Fibroblast of skin of abdomen (primary cell): ENCODE data around the gene SELENBP1.

Experiments used
- DNase-seq: peaks from one replicate; pipeline ENCODE4 v3.0.0-alpha.2; 2013

Gene SELENBP1

GRCh38 chr1:151343587-151343986 is 28.9 kb downstream of the SELENBP1 start:
- no peak for DNase-seq

- no peak for DNase-seq
These were observed 29.9 kb downstream of the SELENBP1 start for GRCh38 chr1:151342569-151342968.

DNA sequence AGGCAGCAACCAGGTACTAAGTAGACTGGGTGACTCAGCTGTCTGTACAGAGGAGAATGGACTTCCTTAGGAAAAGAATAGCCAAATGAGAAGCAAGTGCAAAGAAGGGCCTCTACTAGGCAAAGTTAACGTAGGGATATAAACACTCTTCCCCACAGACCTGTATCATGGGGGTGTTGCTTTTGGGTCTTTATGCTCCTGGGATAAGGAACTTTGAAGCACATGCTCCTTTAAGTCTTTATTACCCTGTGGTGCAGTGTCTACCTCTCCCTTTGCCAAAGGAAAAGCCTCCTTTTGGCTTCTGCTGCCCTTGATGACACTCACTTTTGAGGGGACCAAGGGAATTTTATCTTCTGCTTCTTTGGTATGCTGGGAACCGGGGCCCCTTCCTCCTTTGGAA is 30.5 kb downstream of the SELENBP1 start:
- no peak for DNase-seq

DNA sequence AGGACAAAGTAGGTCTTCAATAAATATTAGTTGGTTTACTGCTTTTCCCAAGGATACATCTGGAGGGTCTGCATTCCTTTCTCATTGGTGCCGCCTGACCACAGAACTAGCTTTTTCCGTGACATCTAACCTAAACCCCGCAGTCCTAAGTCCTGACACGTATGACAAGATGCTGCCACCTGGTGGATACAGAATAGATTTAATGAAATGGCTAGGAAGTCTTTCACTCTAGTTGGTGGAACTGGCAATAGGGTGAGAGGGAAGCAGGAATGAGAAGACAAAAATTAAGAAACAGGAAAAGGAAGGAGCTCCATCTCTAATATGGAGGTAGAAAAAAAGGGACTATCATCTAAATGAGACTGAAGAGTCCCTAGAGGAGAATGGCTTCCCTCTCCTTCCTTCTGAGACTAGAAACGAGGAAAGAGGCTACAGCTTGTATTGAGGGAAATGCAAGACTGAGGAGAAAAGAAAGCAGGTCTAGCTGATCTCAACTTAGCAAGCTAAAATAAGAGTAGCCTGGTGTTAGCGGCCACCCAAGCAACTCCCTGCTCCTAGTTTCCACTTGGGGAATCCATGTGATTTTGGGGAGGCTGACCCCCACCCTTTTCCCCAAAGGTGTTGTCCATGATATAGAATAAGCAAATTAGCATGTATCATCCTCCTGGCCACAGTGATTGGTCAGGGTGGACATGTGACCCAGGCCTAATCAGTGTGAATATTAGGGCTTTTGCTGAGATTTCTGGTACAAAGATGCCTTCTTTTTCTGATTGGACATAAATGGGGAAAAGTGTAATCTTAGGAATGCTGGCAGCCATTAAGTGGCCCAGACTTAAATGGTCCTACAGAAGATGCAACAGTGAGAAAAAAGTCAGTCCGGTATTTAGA is 31.4 kb downstream of the SELENBP1 start:
- peak; percentile 86 for DNase-seq

DNA sequence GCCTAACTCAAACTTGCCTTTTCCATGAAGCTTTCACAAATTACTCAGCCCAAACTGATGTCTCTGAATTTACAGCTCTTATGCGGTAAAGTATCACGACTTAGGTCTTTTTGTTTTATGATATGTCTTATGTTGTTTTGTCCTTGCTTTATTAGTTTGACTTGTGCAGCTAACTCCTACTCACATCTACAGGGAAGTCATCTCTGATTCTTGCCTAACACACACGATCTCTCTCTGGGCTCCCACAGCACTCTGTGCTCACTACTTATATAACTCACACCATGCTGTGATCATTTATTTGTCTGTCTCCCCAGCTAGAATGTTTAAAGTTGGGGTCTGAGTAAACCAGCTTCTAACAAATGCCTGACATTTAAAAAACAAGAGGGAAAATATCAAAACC is 35.9 kb downstream of the SELENBP1 start:
- DNase-seq: no peak

DNA sequence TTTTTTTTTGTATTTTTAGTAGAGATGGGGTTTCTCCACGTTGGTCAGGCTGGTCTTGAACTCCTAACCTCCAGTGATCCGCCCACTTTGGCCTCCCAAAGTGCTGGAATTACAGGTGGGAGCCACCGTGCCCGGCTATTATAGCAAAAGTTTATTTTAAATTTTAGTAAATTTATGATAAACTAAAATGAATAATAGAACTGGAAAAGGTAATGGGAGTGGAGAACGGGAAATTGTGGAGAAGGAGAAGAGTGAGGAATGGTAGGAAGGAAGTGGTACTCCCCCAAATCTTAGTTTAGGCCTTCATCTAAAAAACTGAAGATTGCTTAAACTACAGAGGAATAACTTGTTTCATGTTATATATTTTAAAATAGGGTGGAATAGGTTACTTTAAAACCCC is 37.7 kb downstream of the SELENBP1 start:
- DNase-seq: no peak

- no peak for DNase-seq
These were observed 44.4 kb downstream of the SELENBP1 start for GRCh38 chr1:151327903-151328674.

DNA sequence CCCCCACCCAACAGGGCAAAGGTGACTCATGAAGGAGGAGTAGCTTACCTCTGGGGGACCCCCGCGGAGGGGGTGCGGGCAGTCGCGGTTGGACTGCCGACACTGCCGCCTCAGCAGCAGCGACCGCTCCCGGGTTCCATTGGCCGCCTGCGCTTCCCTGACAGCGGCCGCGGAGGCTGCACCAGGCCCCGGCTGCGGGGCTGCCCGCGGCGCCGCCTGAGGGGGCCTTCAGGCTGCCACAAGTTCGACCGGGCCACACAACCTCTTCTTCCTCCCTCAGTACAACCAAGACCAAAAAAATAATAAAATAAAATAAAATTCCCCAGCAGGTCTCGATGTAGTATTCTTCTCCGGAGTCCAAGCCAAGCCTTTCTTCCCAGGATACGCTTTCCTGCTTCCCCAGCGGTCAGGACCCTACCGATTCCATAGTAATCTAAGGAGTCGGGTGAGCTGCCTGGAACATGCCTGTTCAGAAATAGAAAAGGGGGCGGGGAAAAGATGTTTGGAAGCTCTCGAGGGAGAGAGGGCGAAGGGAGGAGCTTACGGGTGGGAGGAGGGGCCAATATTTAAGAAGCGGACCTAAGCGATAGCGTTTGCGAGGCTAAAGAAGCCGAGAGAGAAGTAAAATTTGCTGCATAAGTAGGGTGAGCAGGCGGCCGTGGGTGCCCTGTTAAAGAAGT is 45.1 kb downstream of the SELENBP1 start, which contains the start of gene PI4KB:
Gene PI4KB, minus strand, starts transcription at position 194 of the 680 bp plus-strand sequence. CDS start 10,935 bp downstream, outside the sequence.
- DNase-seq: peak; percentile 99

DNA sequence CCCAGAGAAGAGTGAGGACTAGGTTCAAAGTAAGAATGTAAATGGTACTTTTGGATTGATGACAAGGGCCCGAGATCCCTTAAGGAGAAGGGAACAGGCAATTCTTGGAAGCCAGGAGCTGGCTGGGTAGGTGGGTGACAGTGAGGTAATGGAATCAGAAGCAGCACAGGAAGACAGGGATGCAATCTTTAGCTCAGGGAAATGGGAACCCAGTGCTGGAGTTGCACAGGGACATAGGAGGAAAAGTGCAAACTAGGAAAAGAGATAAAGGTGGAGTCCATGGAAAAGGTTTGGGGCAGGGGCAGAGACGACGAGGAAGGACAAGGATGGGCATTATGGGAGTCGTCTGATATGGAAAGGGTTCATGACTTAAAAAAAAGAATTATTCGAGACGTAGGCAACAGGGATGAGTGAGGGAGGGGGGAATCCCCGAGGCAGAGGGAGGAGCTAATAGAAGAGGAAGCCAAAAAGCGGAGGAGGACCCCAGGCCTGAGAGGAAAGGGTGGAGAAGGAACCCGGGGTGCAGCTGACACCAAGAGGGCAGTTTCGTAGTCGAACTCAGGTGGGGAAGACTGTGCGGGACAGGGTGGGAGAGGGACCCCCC is 45.8 kb downstream of the SELENBP1 start:
- peak; percentile 42 for DNase-seq

DNA sequence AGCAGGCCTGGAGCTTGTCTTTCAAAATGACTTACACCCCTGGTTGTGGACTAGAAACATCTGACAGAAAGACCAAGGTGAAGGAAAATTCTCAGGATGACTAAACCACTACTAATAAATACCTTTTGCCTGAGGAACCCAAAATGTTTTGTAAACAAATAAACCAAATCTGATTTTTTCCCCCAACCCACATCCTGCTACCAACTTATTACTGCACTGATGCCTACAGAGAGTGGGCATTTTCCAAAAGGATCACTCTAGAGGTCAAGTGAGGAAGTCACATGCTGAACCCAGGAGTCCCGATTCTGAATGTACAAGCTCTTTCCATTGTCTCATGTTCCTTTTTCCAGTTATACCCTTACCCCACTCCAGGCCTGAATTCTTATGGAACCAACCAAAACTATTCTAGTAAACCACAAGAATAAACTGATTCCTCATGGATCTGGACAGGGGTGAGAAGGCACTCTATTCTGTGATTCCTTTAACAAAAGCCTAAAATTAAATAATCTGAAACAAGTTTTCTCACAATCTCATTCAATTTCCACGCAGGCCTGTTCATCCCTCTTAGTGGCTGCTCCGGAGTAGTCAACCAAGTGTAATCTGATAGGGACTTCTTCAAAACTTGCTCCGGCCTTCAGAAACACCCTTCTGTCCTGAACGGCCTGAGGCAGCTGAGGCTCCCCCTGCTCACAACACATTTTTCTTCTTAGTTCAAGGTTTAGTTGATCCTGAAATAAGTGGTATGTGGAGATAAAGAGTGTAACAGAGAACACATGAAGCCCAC is 46.7 kb downstream of the SELENBP1 start:
- no peak for DNase-seq

DNA sequence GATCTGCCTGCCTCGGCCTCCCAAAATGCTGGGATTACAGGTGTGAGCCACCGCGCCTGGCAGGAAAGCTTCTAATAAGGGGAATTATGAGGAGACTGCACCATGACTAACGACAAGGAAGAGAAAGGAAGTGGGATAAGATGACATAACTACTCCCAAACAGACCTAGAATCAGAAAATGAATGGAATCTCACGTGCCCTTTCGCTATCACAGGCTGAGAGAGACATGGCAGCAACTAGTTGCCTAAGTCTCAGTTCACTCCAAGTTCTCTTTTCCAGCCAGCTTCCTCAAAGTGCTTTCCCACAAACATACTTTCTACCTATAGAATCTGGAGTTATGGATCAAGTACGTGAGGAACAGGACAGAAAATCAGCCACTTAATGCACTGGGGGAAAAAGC is 47.3 kb downstream of the SELENBP1 start:
- DNase-seq: no peak

DNA sequence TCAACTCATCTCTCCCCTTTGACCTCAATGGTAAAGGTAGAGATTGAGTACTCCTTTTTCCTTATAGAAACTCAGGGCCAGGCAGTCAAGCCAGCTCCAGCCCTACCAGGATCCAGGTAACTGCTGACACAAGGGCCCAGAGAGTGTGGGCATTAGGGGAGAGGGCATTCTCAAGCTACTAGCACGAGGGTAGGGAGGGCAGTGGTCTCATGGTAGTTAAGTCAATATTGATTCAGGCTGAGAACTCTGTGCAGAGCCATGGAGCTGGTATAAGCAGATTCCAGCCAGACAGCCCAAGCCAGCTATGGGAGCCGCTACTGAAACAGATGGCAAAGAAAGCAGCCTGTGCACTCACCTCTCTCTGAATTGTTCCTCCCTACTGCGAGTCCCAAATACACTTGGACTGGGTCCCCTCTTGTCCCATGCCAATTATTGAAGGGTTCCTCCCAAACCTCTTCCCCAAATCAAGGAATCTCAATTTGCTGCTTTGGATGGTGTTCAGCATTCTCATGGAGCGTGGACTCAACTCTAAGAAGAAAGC is 48.0 kb downstream of the SELENBP1 start:
- DNase-seq: no peak

DNA sequence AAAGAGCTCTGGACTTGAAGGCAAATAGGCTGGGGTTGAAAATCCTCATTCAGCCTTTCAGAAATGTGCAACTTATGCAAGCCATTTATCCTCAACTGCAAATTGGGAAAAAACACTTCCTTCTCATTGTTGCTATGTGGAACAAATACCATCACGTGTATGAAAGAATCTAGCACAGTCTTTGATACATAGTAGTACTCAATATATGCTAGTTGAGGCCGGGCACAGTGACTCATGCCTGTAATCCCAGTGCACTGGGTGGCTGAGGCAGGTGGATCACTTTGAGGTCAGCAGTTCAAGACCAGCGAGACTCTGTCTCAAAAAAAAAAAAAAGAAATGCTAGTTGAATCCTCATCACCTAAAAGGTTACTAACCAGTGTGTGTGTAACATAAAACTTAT is 53.5 kb downstream of the SELENBP1 start:
- no peak for DNase-seq

GRCh38 chr1:151315565-151316235 is 56.8 kb downstream of the SELENBP1 start:
- DNase-seq: no peak
